AG10803 (cell line): ENCODE measurements around the gene DMD.

Experiments used
- DNase-seq: peaks from one replicate; pipeline ENCODE4 v3.0.0; 2010; ENCODE audit warnings: low read depth
- H3K4me3 ChIP-seq: 2 replicates; pipeline ENCODE4 v1.5.1; 2011; ENCODE audit warnings: mild to moderate bottlenecking, low read length, control low read depth
- CTCF ChIP-seq: conservative IDR thresholded peaks from 2 replicates; pipeline ENCODE4 v1.5.1; 2011; ENCODE audit warnings: mild to moderate bottlenecking, low read length, control low read depth, inconsistent platforms

Gene DMD

GRCh38 chrX:31130457-31131220 is 2080.7 kb downstream of the DMD start:
- DNase-seq: peak; percentile 16
- no peak for TF ChIP-seq CTCF
- H3K4me3 ChIP-seq: no peak overlapping the region

- DNase-seq: no peak
- no peak for TF ChIP-seq CTCF
- no peak overlapping the region for H3K4me3 ChIP-seq
Observed at GRCh38 chrX:31128855-31129254, 2082.5 kb downstream of the DMD start.

- H3K4me3 ChIP-seq: no peak overlapping the region
- no peak for DNase-seq
- no peak for TF ChIP-seq CTCF
Observed at GRCh38 chrX:31127716-31128115, 2083.6 kb downstream of the DMD start.

- no peak for TF ChIP-seq CTCF
Observed at GRCh38 chrX:31126205-31126604, 2085.1 kb downstream of the DMD start.

GRCh38 chrX:31124536-31124935 is 2086.8 kb downstream of the DMD start:
- DNase-seq: no peak
- no peak overlapping the region for H3K4me3 ChIP-seq
- TF ChIP-seq CTCF: no peak

More at GRCh38 chrX:31126205-31126604, 2085.1 kb downstream of the DMD start:
- H3K4me3 ChIP-seq: no peak overlapping the region
- peak; percentile 75 for DNase-seq

- no peak for DNase-seq
- H3K4me3 ChIP-seq: no peak overlapping the region
- no peak for TF ChIP-seq CTCF
Observed at GRCh38 chrX:31123335-31123734, 2088.0 kb downstream of the DMD start.

- DNase-seq: peak; percentile 1
- TF ChIP-seq CTCF: no peak
- no peak overlapping the region for H3K4me3 ChIP-seq
Observed at GRCh38 chrX:31117266-31117665, 2094.1 kb downstream of the DMD start.
